ENCODE results near the gene DMAC1. TPM values are rescaled to one million over a fixed set of nuclear protein-coding genes. Genes with fewer than 3 reads are reported as not detected.

Gene DMAC1
- total and polyA plus RNA-seq, 3 donors from 2014 or later, result 17.2 to 47.9 (median 17.5) TPM

DNA sequence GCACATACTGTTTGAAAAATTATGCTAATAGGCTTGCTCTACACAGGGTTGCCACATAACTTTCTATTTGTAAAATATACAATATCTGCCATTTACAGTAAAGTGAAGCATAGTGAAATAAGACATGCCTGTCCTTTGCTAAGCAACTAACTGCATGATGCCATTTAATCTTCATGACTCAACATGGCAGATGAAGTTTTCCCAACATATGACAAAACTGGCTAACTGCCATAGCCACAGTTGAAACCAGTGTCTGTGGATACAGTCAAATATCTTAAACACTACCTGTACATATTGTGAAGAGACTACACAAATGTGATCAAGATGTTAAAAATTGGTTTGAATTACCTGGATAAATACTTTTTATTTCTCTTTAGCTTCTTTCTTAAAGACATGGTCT, 3.1 kb upstream of the DMAC1 start:
- no peaks in the 10 kb centered on the region for H3K9me3 ChIP-seq
- TF ChIP-seq CTCF (IDR thresholded peaks at IDR 0.05), result no peak
- no peak for TF ChIP-seq POLR2A (IDR thresholded peaks at IDR 0.05)

GRCh38 chr9:7799944-7800285, 337 bp upstream of the DMAC1 start:
- no peak for DNase-seq
- H3K4me1 ChIP-seq, result peaks cover 6% of the 10 kb centered on the region
- intact Hi-C loops (cut with DNase I; ENCODE audit: low total_unique reads), result no loop called here
- peak overlapping the region; percentile 82 to 85 for H3K4me3 ChIP-seq
- H3K27me3 ChIP-seq, result no peaks in the 10 kb centered on the region
- H3K9me3 ChIP-seq, result no peaks in the 10 kb centered on the region
- TF ChIP-seq CTCF (IDR thresholded peaks at IDR 0.05) (no peak), POLR2A (IDR thresholded peaks at IDR 0.05) (no peak)
- H3K27ac ChIP-seq, result peak overlapping the region; percentile 65 to 89
- no peaks in the 10 kb centered on the region for H3K36me3 ChIP-seq (ENCODE audit: low read depth, missing control alignments)
- WGBS, 2 donors, result 18 to 23% methylated on average over 8 of the region's 8 CpGs

More for the DNA sequence above, 3.1 kb upstream of the DMAC1 start:
- no peaks in the 10 kb centered on the region for H3K27me3 ChIP-seq
- no peak overlapping the region for H3K27ac ChIP-seq
- intact Hi-C loops (cut with DNase I; ENCODE audit: low total_unique reads), result no loop called here
- DNase-seq, result no peak
- no peak overlapping the region for H3K4me3 ChIP-seq
- H3K4me1 ChIP-seq, result peaks cover 6% of the 10 kb centered on the region
- H3K36me3 ChIP-seq (ENCODE audit: low read depth, missing control alignments), result no peaks in the 10 kb centered on the region

DNA sequence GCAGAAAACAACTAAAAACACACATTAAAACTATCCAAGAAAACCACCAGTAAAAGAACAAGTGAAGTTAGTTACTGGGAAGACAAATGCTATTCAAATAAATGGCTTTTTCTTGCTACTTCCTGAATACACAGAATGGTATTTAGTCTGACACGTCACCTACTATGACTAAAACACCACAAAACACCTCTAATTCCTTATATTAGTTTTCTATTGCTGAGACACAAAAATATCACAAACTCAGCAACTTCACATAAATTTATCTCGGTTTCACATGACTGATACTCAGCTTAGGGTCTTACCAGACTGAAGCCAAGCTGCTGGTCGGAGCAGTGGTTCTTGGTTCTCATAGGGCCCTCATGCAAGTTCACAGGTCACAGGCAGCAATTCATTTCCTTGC, 5.4 kb downstream of the DMAC1 start:
- Histone ChIP-seq H3K36me3 (ENCODE audit: low read depth, missing control alignments) (no peaks in the 10 kb centered on the region), H3K4me3 (no peak overlapping the region), H3K27me3 (no peaks in the 10 kb centered on the region), H3K27ac (no peak overlapping the region), H3K9me3 (no peaks in the 10 kb centered on the region), H3K4me1 (peaks cover 6% of the 10 kb centered on the region)
- no peak for DNase-seq
- intact Hi-C loops (cut with DNase I; ENCODE audit: low total_unique reads), result no loop called here
- TF ChIP-seq POLR2A (IDR thresholded peaks at IDR 0.05), result no peak
- TF ChIP-seq CTCF (IDR thresholded peaks at IDR 0.05), result no peak
- WGBS, 2 donors, result 91 to 95% methylated on average over 3 of the region's 3 CpGs

DNA sequence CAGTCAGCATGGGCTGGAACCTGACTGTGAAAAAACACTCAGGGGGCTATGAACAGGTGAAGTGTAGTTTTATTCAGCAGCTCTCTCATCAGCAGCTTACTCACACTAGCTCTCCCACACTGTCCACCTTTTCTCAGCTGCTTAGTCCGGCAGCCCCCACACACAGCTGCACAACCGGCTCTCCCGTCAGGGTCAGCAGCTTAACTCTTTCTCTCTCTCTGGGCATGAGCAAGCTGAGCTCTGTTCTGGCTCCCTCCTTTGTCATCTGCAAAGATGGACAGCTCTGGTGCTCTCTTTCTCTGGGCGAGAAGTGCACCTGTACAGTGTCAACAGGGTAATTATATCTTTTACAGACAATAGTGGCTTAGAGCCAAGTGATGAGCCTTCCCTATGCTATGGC, 8.2 kb downstream of the DMAC1 start:
- 37 to 58% methylated on average over 4 of the region's 4 CpGs for WGBS, 2 donors
- H3K27ac ChIP-seq, result no peak overlapping the region
- TF ChIP-seq POLR2A (IDR thresholded peaks at IDR 0.05), result no peak
- TF ChIP-seq CTCF (IDR thresholded peaks at IDR 0.05), result no peak
- H3K27me3 ChIP-seq, result no peaks in the 10 kb centered on the region
- H3K9me3 ChIP-seq, result no peaks in the 10 kb centered on the region
- intact Hi-C loops (cut with DNase I; ENCODE audit: low total_unique reads), result no loop called here
- no peak for DNase-seq
- no peaks in the 10 kb centered on the region for H3K36me3 ChIP-seq (ENCODE audit: low read depth, missing control alignments)
- no peak overlapping the region for H3K4me3 ChIP-seq
- no peaks in the 10 kb centered on the region for H3K4me1 ChIP-seq

DNA sequence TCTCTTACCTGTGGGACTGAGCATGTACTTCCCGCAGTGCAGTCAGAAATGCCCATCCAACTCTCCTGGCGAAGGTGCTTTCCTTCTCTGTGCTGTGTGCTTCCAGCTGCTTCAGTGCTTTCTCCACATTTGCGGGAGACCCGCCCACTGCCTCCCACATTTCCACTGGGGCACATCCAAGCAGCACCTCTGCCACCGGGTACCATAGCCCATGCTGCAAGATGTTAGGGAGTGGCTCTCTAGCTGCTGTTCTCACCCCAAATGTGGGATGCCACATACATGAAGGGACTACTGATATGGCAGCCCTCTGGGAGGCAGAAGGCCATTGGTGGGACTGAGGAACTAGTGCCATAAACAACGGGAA, 8.8 kb downstream of the DMAC1 start:
- no peaks in the 10 kb centered on the region for H3K9me3 ChIP-seq
- H3K4me3 ChIP-seq, result no peak overlapping the region
- DNase-seq, result no peak
- no peaks in the 10 kb centered on the region for H3K36me3 ChIP-seq (ENCODE audit: low read depth, missing control alignments)
- 57 to 82% methylated on average over 6 of the region's 6 CpGs for WGBS, 2 donors
- TF ChIP-seq CTCF (IDR thresholded peaks at IDR 0.05), result no peak
- no peak for TF ChIP-seq POLR2A (IDR thresholded peaks at IDR 0.05)
- no peaks in the 10 kb centered on the region for H3K4me1 ChIP-seq
- intact Hi-C loops (cut with DNase I; ENCODE audit: low total_unique reads), result no loop called here
- H3K27ac ChIP-seq, result no peak overlapping the region
- H3K27me3 ChIP-seq, result no peaks in the 10 kb centered on the region
